ENCODE measurements around the gene ESAM. TPM values are rescaled to one million over a fixed set of nuclear protein-coding genes. Genes with fewer than 3 reads are reported as not detected.

ESAM gene
- polyA plus RNA-seq, 3 donors: 0.18 to 0.74 (median 0.49) TPM

DNA sequence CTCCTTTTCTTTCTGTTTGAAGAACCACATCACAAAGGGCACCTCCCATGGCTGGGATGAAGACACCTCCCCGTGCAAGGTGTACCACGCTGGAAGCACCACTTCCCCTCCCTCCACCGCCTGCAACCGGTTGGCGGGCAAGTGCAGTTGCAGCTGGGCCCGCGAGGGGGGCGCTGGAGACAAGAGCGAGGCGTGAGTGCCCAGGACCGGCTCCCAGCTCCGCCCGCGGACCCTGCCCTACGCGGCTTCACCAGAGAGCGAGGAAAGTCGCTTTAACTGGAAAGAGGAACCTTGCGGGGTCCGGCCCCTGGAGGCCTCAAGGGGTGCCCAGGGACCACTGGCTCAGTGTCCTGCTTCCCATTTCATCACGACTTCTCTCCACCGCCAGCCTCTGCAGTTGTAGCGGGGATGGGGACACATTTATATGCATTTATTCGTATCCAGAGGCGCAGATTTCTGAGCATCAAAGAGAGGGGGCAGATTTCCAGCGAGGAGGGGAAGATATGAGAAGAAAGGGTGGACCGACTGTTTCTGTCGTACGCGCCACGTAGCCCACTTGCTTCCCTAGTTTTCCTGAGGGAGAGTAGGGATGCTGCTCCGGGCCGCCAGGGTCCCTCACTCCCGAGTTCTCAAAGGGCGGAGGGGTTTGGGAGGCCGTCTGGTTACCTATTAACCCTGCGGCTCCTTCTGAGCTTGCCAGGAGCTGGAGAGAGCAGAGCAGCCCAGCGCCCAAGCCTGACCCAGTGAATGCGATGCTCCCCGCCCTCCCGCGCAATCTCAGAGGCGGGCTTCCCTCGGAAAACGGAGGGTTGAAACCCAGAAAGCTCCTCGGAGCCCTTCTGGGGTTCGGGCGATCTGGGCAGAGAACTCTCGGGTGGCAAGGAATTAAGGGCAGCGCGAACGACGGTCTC lies 3.5 kb downstream of the ESAM start:
- Mint-ChIP-seq H3K9me3 (peaks cover 0 to 23% (median 12%) of the 10 kb centered on the region in 7 donors), H3K36me3 (peaks cover 5 to 10% of the 10 kb centered on the region in 2 donors), H3K4me1 (peaks cover 50% of the 10 kb centered on the region), H3K27me3 (ENCODE audit: low read depth in 3 of 3) (peaks cover 50 to 67% (median 54%) of the 10 kb centered on the region in 3 donors), H3K4me3 (peak overlapping the region; percentile 77 to 94), H3K27ac (peak overlapping the region in 1 of 7 donors; percentile 27)
- H3K79me2 ChIP-seq (ENCODE audit: insufficient read depth, low read length): no peaks in the 10 kb centered on the region
- peaks cover 5% of the 10 kb centered on the region for H4K20me1 ChIP-seq (ENCODE audit: insufficient read depth, low read length)
- H3K4me2 ChIP-seq (replicated peaks; ENCODE audit: extremely low read depth, low read length, poor library complexity, severe bottlenecking): peak overlapping the region; percentile 68
- H3K4me1 ChIP-seq (ENCODE audit: control insufficient read depth in 1 of 2, insufficient read depth in 2 of 2, low read length in 2 of 2): peaks cover 53 to 61% of the 10 kb centered on the region in 2 donors
- peaks cover 3 to 14% of the 10 kb centered on the region in 2 donors for H3K9me3 ChIP-seq (replicated peaks in 1 of 2; ENCODE audit: control insufficient read depth in 1 of 2, insufficient read depth in 1 of 2, low read length in 2 of 2)
- peak overlapping the region; percentile 4 for H2AFZ ChIP-seq (ENCODE audit: insufficient read depth, low read depth, low read length, poor library complexity, severe bottlenecking)
- no peak overlapping the region for H3K27ac ChIP-seq (ENCODE audit: low read depth in 1 of 2, low read length in 2 of 2)
- DNase-seq: peak; percentile 84 to 88 (median 87)
- 25% methylated on average over 48 of the region's 53 CpGs for WGBS (ENCODE audit: insufficient coverage)
- H3K27me3 ChIP-seq (ENCODE audit: control insufficient read depth in 2 of 2, insufficient read depth in 2 of 2, low read length in 2 of 2): peaks cover 29 to 45% of the 10 kb centered on the region in 2 donors
- no peak overlapping the region for H3K9ac ChIP-seq (ENCODE audit: insufficient read depth, low read length, poor library complexity, severe bottlenecking)
- no peaks in the 10 kb centered on the region for H3K36me3 ChIP-seq (replicated peaks in 1 of 2; ENCODE audit: control insufficient read depth in 1 of 2, insufficient read depth in 2 of 2, low read length in 2 of 2)
- H3K4me3 ChIP-seq (replicated peaks in 1 of 3; ENCODE audit: low read depth in 2 of 3, low read length in 3 of 3): peak overlapping the region in 1 of 3 experiments; percentile 58
- intact Hi-C loops (cut with micrococcal nuclease): loop anchor here in 1 of 2 donors (5.0 kb wide), 1 partner anchor 34 kb away; no protein-coding TSS in a partner anchor
- TF ChIP-seq, protein P1, sequence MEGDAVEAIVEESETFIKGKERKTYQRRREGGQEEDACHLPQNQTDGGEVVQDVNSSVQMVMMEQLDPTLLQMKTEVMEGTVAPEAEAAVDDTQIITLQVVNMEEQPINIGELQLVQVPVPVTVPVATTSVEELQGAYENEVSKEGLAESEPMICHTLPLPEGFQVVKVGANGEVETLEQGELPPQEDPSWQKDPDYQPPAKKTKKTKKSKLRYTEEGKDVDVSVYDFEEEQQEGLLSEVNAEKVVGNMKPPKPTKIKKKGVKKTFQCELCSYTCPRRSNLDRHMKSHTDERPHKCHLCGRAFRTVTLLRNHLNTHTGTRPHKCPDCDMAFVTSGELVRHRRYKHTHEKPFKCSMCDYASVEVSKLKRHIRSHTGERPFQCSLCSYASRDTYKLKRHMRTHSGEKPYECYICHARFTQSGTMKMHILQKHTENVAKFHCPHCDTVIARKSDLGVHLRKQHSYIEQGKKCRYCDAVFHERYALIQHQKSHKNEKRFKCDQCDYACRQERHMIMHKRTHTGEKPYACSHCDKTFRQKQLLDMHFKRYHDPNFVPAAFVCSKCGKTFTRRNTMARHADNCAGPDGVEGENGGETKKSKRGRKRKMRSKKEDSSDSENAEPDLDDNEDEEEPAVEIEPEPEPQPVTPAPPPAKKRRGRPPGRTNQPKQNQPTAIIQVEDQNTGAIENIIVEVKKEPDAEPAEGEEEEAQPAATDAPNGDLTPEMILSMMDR (IDR thresholded peaks at IDR 0.05): peak; percentile 87

DNA sequence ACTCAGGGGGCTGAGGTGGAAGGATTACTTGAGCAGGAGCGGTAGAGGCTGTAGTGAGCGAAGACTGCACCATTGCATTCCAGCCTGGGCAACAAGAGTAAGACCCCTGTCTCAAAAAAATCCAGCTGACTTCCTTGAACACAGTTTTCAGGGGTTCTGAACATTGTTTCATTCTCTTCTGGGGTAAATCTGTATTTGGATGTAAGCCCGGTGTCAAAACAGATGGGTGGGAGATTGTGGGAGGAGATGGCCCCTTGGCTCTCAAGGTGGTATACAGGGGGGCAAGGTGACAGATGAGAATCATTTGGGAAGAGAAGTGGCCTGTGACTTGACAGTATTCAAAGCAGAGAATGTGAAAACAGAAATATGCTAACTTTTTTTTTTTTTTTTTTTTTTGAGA lies 4.8 kb downstream of the ESAM start:
- H3K27ac Mint-ChIP-seq: no peak overlapping the region
- H2AFZ ChIP-seq (ENCODE audit: insufficient read depth, low read depth, low read length, poor library complexity, severe bottlenecking): no peak overlapping the region
- H3K4me1 Mint-ChIP-seq: peaks cover 54% of the 10 kb centered on the region
- H3K27me3 ChIP-seq (ENCODE audit: control insufficient read depth in 2 of 2, insufficient read depth in 2 of 2, low read length in 2 of 2): peaks cover 27 to 37% of the 10 kb centered on the region in 2 donors
- peaks cover 3 to 14% of the 10 kb centered on the region in 2 donors for H3K9me3 ChIP-seq (replicated peaks in 1 of 2; ENCODE audit: control insufficient read depth in 1 of 2, insufficient read depth in 1 of 2, low read length in 2 of 2)
- H3K9ac ChIP-seq (ENCODE audit: insufficient read depth, low read length, poor library complexity, severe bottlenecking): no peak overlapping the region
- WGBS (ENCODE audit: insufficient coverage): 100% methylated on average over 3 of the region's 3 CpGs
- H3K9me3 Mint-ChIP-seq: peaks cover 0 to 19% (median 12%) of the 10 kb centered on the region in 7 donors
- H3K4me3 Mint-ChIP-seq: no peak overlapping the region
- no peak for DNase-seq
- H3K27ac ChIP-seq (ENCODE audit: low read depth in 1 of 2, low read length in 2 of 2): no peak overlapping the region
- peaks cover 5 to 8% of the 10 kb centered on the region in 2 donors for H3K36me3 Mint-ChIP-seq
- H3K79me2 ChIP-seq (ENCODE audit: insufficient read depth, low read length): no peaks in the 10 kb centered on the region
- TF ChIP-seq, protein P1 (IDR thresholded peaks at IDR 0.05): no peak
- intact Hi-C loops (cut with micrococcal nuclease): loop anchor here in 1 of 2 donors (5.0 kb wide), 1 partner anchor 35 kb away; no protein-coding TSS in a partner anchor
- peaks cover 57 to 64% of the 10 kb centered on the region in 2 donors for H3K4me1 ChIP-seq (ENCODE audit: control insufficient read depth in 1 of 2, insufficient read depth in 2 of 2, low read length in 2 of 2)
- H3K36me3 ChIP-seq (replicated peaks in 1 of 2; ENCODE audit: control insufficient read depth in 1 of 2, insufficient read depth in 2 of 2, low read length in 2 of 2): no peaks in the 10 kb centered on the region
- no peak overlapping the region for H3K4me3 ChIP-seq (replicated peaks in 1 of 3; ENCODE audit: low read depth in 2 of 3, low read length in 3 of 3)
- peaks cover 46 to 56% (median 46%) of the 10 kb centered on the region in 3 donors for H3K27me3 Mint-ChIP-seq (ENCODE audit: low read depth in 3 of 3)
- no peak overlapping the region for H3K4me2 ChIP-seq (replicated peaks; ENCODE audit: extremely low read depth, low read length, poor library complexity, severe bottlenecking)
- peaks cover 5% of the 10 kb centered on the region for H4K20me1 ChIP-seq (ENCODE audit: insufficient read depth, low read length)

Data from CD14-positive monocyte (primary cell).